ENCODE measurements around the gene TTC28.

The TTC28 gene

DNA sequence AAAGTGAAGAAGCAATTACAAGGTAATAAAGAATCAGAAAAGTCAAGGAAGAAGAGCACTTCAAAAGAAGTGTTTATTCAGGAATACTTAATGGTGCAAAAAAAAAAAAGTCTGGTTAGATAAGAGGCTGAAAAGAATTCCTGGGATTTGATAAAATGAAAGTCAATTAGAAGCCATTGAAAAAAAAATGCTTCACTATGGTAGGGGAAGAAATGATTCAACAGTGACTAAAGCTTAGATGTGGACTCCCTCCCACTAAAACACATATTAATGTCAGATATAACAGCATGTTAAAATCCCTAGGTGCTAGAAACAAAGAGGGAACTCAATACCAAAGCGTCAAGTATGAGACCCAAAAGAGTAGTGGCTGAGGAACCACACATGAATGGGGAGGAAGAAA is 425.2 kb downstream of the TTC28 start:
- no peak for DNase-seq

DNA sequence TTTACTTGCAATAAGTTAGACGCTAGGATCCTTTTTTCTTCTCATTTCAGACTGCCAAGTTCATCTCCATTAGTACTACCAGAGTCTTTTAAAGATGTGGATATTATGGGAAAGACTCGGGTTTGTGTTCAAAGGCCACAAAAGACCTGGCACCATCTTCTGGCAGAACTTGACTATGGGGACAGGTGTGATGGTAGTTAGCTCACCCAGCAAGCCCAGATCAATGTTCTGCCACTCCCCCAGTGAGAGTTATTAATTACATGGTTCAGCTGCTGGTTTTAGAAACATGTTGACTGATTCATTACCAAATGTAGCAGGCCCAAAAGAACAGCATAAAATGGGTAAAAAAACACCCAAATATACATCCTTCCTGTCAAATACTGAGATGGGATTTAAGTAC is 427.1 kb downstream of the TTC28 start:
- DNase-seq = no peak

DNA sequence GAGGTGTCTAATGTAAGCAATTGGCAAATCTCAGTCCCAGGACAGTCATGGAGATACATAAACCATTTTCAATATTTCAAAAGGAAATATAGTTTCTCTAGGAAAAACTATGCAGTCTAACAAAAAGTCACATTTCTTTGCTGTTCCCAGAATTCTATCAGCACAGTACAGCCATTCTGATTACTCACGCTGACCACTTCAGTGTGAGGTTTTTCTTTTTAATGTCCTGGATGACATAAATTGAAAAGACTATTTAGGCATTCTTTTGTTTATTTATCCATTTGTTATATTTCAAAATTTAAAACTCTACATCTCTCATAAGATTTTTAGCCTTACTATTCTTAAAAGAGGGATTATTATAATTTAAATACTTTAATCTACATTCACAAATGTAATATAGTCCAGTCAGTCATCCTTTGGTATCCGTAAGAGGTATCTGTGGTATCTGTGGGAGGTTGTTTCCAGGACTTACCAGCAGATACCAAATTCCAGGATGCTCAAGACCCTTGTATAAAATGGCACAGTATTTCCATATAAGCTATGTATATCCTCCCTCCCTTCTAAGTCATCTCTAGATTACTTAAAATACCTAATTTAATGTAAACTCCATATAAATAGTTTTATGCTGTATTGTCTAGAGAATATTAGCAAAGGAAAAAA is 429.5 kb downstream of the TTC28 start:
- DNase-seq = no peak

DNA sequence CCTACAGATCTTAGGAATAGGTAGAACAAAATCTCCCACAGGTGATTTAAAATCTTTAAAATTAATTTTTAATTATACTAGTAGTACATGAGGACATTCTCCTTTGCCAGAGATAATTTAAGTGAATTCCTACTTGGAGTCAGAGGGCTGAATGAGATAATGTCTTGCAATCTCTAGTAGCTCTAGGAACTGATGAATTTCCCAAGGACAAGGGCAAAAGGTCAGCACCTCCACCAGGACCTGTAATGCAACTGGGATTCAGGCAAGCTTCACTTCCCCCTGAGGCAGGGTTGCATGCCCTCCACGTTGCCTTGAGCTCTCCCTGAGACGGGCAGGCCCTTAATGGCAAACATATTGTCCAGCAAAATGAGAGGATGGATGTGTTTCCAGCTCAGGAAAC is 430.2 kb downstream of the TTC28 start:
- DNase-seq = no peak

DNA sequence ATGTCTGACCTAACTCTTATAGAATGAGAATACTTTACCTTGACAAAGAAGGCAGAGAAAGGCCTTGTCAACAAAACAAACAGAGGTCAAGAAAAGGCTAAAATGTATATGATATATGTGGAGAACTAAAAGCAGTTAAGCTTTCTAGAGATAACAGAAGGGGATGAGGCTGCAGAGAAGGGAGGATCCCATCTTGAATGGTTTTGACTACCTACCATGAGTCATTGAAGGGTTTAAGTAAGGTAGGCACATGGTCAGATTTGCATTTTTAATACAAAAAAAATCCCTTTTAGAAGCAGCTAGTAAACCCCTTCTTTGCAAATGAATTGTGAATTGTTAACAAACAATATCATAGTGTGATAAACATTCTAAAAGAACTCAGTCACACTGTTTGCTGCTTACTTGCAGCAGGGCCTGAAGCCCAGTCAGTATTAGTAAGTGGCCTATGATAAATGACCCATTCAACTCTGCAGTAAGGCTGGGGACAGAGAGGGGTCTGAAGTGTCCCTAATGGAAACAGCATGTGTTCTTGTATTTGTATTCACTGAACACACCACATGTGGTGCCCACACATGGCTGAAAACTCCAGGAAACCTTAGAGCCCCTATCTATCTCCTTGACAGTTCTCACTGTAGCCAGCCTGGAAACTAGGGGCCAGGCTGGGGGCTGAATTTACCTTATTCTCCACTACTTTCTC is 431.8 kb downstream of the TTC28 start:
- no peak for DNase-seq

DNA sequence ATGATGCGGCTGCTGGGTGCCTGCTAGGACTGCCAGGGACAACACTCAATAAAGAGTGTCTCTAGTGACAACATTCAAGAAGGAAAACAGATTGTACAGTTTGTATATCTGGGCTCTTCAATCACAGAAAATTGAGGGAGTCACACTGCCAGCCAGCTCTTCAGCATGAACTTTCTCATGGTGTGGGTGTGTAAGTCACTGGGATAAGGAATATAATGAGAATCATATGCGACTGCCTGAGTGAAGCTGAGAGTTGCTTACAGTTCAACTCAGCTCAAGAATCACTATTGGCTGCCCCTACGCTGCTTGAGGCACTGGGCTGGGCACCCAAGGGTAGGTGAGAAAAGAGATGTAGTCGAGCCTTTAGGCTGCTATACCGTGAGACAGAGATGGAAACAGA is 432.5 kb downstream of the TTC28 start:
- DNase-seq = no peak

DNA sequence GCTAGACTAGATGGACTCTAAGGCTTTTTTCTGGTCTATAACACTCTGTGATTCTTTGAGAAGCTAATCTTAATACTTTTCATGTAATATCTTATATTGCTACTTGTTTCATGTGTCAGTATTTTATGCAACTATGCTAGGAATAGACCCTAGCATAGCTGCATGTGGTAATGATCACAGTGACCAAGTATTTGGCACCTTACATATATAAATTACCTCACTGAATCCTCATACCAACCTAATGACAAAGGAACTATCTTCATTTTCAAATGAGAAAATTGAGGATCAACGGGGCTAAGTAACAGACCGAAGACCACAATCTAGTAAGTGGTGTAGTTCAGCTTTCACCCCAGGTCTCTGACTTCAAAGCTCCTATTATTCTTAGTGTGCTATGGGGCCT is 433.2 kb downstream of the TTC28 start:
- no peak for DNase-seq

DNA sequence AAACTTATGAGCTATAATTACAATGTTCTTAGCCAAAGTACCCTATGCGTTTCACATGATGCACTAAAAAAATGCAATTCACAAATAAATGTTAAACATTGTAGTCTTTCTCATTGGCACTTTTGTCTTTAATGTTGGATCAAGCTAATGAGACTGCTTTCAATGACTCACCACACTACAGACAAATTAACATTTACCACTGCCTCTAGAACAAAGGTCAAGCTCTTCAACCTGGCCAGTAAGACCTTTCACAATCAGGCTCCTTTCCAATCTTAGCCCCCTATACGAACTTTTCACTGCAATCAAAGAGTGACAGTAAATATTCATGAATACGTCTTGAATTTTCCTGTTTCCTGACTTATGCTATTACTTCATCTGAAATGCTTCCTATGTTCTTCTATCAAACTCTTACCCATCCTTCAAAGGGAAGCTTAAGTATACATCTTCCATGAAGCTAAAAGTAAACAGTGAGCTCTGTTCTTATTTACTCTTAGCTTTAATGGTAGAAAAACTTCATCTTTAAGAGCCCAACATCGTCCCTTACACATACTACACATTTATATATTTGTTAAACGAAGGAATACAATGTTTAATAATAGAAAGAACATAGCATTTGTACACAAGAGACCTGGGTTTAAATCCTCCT is 433.9 kb downstream of the TTC28 start:
- no peak for DNase-seq

DNA sequence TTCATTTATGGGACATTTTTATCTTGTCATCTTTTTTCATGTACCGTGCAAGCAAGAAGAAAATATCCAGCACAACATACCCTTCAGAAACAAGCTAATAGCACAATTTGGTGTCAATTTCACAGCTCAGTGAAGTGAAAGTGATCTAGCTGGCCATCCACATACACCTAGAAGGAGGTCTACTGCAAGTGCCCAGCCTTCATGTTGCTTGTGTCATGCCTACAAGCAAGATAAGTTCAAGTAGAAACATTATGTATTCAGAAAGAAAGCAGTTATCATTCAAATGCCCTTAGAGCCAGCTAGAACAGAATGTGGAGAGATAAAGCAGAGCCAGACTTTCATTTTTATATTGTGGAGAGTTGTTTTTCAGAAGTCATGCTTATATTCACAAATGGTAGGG is 434.9 kb downstream of the TTC28 start:
- no peak for DNase-seq

DNA sequence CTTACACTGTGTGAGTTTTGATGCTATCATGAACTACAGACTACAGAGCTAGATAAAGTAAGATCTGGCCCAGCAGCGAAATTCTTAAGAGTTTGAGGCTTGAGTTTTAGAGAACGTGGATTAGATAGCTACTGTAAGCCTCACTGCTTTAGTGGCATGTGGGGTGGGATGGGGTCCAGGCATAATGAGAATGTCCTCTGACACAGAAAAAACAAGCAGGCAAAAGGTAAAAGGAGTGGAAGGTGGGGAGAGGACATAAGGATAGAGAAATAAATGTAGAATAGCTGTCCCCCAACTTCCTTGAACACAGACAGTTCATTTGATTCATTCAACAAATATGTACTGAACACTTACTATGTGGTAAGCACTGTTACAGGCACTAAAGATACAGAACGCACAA is 436.1 kb downstream of the TTC28 start:
- no peak for DNase-seq

DNA sequence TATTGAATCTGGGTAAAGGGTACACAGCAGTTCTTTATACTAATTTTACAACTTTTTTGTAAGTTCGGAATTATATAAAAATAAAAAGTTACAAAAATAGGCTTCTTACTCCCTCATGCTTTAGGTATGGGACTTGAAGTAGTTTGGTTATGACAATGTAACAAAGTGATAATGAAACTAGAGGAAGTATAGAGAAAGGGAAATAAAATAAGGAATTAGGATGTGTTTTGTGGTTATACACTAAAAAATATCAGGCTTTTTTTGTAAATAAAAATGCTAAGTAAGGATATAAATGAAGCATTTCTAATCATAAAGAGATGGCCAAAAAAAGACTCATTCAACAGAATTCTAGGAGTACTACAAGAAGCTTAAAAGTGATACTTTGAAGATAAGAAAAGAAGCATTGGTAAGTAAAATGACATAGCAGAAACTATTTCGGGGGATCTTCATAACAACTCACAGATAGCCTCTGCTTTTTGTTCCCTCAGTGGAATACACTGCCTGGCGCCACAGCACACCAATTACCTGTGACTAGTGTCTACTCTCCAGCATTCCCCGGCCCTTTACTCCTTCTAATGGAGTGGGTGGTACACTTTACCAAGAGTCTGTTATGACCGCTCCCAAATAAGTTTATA is 437.9 kb downstream of the TTC28 start:
- no peak for DNase-seq

DNA sequence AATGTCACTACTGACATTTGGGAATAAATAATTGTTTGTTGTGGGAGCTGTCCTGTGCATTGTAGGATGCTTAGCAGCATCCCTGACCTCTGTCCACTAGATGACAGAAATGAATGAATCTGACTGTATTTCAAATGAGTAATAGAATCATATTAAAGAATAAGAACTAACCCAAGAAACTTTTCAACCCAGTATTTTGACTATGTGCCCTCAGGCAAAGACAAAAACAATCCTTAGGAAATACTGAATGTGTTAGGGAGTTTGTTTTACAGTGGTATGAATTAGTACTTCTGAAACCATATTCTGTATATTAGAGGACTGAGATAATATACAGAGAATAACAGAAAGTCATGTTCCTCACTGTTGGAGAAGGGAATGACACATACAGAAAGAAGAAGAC is 439.7 kb downstream of the TTC28 start:
- DNase-seq = no peak

DNA sequence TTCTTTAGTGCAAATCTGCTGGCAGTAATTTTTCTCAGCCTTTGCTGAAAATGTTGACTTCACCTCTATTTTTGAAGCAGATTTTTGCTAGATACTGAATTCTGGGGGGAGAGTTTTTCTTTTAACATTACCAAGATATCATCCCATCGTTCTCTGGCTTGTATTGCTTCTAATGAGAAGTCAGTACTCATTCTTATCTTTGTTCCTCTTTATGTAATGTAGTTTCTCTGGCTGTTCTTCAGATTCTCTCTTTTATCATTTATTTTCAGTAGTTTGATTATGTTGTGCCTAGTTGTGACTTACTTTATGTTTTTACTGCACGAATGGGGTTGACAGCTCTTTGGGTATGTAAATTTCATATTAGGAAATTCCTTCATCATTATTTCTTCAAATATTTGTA is 441.9 kb downstream of the TTC28 start:
- no peak for DNase-seq

DNA sequence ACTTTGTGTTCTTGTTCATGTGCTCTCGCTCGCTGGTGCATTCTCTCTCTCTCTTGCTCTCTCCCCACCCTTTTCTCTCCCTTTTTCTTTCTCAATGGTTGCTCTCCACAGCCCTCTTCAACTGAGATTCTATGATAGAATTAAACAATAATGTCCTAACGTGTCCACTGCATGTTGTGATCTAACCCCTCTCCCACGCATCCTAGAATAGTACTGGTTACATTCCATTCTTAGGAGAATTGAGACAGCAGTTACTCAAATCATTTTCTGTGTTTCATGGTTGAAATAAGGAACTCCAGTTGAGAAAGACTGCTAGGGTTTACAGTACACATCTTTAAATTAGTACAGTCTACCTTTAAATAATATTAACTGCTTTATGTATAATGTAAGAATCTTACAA is 442.5 kb downstream of the TTC28 start:
- no peak for DNase-seq

DNA sequence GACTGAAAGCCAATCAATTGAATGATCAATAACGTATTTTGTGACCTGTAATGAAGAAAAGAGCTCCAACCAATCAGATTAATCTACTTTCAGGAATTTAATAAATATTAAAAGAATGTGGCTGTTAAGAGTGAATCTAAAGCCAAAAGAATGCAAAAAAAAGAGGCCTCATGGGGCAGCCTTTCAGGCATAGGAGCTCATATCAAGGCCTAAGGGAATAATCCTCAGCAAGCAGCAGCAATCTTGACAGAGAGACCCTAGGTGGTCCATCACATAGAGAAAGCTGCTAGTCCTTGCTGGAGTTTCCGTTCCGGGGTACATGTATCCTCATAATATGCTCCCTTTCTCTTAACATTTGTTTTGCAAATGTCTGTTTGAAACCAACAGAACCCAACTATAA is 447.4 kb downstream of the TTC28 start:
- DNase-seq = no peak

DNA sequence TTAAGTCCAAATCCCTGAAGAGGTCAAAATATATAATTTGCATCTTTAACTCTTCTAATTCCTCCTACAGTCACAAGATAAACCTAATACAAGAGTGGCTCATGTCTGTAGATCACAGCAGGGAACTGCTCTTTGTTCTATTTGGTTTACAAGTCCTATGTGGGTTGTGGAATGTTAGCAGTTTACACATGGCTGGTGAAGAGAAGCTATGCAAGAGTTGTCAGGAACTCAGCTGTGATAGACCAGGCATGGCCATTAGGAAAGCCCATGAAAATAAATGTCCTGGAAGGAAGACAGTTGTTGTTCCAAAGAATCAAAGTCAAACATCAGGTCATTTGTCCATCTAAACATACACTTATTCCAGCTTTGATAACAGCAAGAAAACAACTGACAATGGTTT is 448.2 kb downstream of the TTC28 start:
- DNase-seq = no peak

DNA sequence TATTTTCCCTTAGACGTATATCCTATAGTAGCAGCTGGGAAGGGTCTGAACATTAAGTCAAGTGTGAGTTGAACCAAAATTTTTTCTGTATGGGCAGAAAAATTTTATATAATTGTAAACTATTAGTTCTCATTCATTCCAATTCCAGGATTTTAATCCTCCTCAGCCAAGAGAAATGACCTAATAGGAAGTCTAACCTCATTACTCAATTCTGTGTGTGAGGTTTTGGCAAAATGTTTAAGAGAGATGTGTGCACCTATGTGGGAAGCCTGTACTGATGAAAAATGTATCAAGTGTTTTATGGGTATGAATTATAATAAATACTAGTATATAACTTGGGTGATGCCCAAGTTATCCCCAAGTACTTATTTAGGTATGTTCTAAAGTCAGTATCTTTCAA is 449.0 kb downstream of the TTC28 start:
- DNase-seq = no peak

DNA sequence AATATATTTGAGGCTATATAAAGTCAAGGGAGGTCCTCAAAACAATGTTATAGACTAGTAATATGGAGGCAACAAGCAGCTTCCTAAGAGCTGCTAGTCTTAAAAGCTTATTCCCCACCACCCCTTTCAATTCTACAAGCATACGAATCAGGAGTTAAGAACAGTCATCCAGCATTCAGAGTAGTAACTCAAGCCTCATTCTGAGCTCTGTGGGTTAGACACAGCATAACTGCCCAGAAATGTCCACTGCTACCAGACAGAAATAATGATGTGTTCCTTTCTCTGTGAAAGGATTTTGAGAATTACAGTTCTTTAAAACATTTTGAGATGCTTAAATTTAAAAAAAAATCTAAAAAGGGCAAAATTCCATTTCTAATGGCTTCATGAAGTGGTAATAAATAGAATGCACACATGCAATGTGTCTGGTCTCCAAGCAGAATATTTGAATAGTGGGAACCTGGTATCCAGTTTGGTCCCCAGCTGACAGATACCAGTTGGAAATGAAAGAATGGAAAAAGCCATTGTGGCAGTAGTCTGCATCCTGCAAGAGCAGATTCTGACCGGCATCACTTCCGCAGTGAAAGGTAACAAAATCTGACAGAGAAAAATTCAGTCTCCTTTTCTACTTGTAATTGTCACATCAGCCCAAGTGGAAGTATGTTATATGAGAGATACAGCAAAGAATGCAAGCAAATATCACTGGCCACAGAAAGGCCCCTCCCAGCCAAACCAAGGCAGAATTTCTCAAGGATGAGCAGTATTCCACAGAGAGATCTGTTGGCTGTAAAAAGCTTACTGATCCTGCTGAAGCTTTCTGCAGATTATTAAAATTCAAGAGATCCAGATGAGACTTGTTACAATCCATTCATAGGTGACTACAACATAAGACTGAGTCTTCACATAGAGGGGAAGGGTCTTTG is 449.8 kb downstream of the TTC28 start:
- DNase-seq = no peak

DNA sequence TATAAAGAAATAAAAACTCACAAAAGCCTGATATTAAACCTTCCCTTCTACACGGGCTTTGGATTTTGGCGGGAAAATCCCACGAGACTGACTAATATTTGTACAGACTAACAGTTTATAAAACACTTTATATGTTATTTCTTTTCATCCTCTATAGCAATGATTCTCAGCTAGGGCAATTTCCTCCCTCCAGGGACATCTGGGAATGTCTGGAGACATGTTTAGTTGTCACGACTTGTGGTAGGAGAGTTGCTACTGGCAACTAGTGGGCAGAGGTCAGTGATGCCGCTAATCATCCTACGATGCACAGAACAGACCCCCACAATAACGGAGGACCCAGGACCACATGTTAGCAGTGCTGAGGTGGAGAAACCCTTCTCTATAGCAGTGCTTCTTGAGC is 455.8 kb downstream of the TTC28 start:
- no peak for DNase-seq

DNA sequence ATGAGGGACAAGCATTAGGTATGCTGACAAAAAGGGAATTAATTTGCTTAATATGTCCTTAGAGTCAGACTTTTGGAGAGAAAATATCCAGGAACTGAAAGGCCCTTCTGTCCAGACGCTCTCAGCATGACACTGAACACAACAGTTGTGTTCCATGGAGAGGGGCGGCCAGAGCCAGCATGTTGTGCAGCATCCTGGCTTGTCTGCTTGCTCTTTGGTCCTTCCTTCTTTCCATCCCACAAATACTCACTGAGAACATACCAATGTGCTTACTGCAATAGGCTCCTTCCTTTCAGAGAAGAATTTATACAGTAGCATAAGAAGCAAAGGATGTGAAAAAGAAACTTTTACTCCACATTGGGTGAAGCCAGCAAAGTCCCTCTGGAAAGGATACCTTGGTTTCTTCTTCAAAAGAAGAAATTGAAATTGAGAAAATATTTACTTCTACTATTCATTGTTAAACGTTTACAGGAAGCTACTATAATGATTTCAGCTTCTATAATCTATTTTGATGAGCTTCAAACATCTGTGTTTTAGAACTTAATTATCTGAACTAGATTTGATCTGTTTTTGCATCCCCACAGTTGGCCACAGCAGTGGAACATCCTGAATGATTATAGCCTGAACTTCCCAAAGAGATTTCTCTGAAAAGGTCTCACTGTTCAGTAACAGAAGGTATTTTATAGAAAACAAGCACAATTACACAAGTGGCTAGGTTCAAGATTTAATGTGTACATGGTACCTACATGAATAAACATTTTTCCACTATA is 456.5 kb downstream of the TTC28 start:
- DNase-seq = no peak

DNA sequence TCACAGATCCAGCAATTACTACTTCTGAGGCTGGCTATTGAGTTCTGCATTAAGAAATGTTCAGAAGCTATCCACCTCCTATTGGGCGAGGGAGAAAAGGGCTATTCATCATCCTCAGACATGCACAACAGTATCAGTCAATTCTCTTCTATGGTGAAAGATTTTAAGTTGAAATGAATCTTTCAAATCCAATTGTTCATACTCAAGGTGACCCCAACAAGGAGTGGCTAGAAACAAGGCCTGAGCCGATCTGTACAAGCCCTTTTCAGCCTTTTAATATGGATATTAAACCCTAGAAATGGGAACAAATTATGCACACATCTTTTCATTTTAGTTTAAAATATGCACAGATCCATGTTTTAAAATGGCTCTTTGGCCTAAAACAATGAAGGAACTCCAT is 457.1 kb downstream of the TTC28 start:
- no peak for DNase-seq

DNA sequence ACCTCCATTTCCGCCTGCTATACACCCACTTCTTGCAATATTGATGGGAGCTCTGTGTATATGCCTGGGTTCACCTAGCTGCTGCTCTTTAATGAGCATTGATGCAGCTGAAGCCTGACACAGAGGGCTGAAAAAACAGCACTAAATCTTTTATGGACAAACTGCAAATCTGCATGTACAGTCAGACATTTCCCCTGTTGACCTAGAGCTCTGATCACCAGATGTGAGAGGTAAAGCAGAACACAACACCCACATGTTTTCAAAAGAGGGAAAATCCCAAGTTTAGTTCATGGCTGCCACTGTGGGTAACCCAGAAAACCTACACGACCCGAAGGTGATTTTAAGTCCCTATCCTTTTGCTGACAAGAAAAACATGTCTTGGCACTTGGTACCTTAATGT is 457.6 kb downstream of the TTC28 start:
- DNase-seq = no peak

Measured in CD4-positive, alpha-beta T cell treated with Interleukin-1 beta for 1 hour (primary cell).